Measurements from ENCODE around the gene NOL8. TPM values are rescaled to one million over a fixed set of nuclear protein-coding genes. Genes with fewer than 3 reads are reported as not detected.

NOL8 gene
- total RNA-seq, 4 donors from 2014 or later, result 21.8 to 80.1 (median 33.9) TPM

DNA sequence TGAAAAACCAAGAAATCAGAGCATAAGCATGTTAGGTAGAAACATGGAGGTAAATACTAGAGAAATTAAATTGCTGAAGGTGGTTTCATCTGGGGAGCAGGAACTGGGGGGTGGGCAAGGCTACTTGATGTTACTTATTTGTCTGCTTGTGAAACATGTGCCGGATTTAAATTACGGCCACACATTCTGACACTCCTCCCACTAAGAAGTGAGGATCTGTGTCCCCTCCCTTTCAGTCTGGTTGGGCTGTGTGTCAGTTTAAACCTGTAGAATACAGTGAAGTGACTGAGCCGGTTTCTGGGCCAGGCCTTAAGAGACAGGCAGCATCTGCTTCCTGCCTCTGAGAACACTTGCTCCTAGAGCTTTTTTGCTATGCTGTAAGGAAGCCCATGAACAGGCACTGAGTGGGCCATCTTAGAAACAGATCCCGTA lies 29.3 kb downstream of the NOL8 start:
- TF ChIP-seq EP300 (IDR thresholded peaks at IDR 0.05) (no peak), POLR2A (IDR thresholded peaks at IDR 0.05) (no peak), POLR2AphosphoS5 (IDR thresholded peaks at IDR 0.05) (no peak)
- TF ChIP-seq, protein P1, sequence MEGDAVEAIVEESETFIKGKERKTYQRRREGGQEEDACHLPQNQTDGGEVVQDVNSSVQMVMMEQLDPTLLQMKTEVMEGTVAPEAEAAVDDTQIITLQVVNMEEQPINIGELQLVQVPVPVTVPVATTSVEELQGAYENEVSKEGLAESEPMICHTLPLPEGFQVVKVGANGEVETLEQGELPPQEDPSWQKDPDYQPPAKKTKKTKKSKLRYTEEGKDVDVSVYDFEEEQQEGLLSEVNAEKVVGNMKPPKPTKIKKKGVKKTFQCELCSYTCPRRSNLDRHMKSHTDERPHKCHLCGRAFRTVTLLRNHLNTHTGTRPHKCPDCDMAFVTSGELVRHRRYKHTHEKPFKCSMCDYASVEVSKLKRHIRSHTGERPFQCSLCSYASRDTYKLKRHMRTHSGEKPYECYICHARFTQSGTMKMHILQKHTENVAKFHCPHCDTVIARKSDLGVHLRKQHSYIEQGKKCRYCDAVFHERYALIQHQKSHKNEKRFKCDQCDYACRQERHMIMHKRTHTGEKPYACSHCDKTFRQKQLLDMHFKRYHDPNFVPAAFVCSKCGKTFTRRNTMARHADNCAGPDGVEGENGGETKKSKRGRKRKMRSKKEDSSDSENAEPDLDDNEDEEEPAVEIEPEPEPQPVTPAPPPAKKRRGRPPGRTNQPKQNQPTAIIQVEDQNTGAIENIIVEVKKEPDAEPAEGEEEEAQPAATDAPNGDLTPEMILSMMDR (IDR thresholded peaks at IDR 0.05), result no peak
- 36% methylated on average over 4 of the region's 4 CpGs for WGBS
- Histone ChIP-seq H3K27me3 (no peaks in the 10 kb centered on the region), H3K4me3 (no peak overlapping the region), H3K36me3 (peaks cover 43% of the 10 kb centered on the region), H3K9me3 (no peaks in the 10 kb centered on the region), H3K27ac (no peak overlapping the region), H3K4me1 (peaks cover 39% of the 10 kb centered on the region)
- DNase-seq (ENCODE audit: low spot score in 2 of 2), result no peak

DNA sequence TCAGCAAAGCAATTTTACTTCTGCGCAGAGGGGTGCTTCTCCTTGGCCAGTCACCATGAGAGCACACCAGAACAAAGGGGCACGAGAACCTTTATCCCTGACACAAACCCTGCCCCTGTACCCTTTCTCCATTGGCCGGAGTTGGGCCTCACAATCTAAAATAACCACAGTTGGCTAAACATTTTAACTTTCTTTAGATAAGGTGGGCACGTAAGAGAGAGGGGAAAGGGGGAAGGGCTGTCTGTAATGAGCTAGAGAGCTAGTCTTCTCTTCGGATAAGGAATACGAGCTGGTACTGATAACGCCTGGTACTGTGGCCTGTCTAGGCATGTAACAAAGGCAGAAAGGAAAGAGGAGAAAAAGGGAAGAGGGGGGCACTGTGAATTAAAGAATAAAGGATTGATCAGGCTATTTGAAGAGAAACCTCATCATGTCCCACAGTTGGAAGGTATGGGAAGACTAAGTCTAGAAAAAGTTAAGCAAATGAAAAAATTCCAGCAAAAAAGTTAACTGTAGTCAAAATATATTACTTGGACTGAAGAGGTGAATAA lies 29.8 kb downstream of the NOL8 start:
- 69% methylated on average over 7 of the region's 7 CpGs for WGBS
- H3K27ac ChIP-seq, result no peak overlapping the region
- peaks cover 37% of the 10 kb centered on the region for H3K36me3 ChIP-seq
- no peaks in the 10 kb centered on the region for H3K27me3 ChIP-seq
- H3K4me3 ChIP-seq, result no peak overlapping the region
- peaks cover 39% of the 10 kb centered on the region for H3K4me1 ChIP-seq
- no peaks in the 10 kb centered on the region for H3K9me3 ChIP-seq
- TF ChIP-seq EP300 (IDR thresholded peaks at IDR 0.05) (no peak), POLR2A (IDR thresholded peaks at IDR 0.05) (no peak), POLR2AphosphoS5 (IDR thresholded peaks at IDR 0.05) (no peak)
- TF ChIP-seq, protein P1 (IDR thresholded peaks at IDR 0.05), result no peak
- no peak for DNase-seq (ENCODE audit: low spot score in 2 of 2)

DNA sequence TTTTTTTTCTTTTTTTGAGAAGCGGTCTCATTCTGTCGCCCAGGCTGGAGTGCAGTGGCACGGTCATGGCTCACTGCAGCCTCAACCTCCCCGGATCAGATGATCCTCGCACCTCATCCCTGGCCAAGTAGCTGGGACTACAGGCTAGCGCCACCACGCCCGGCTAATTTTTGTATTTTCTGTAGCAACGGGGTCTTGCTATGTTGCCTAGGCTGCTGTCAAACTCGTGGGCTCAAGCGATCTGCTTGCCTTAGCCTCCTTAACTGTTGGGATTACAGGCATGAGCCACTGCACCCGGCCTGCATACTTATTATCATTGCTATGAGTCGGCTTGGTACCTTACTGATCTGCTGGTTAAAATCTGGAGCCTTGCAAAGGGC lies 30.9 kb downstream of the NOL8 start:
- H3K27ac ChIP-seq, result peak overlapping the region; percentile 85
- no peaks in the 10 kb centered on the region for H3K27me3 ChIP-seq
- no peak for TF ChIP-seq EP300 (IDR thresholded peaks at IDR 0.05)
- TF ChIP-seq, protein P1 (IDR thresholded peaks at IDR 0.05), result no peak
- no peak for TF ChIP-seq POLR2A (IDR thresholded peaks at IDR 0.05)
- TF ChIP-seq POLR2AphosphoS5 (IDR thresholded peaks at IDR 0.05), result no peak
- H3K4me3 ChIP-seq, result peak overlapping the region; percentile 81
- 24% methylated on average over 13 of the region's 13 CpGs for WGBS
- H3K4me1 ChIP-seq, result peaks cover 39% of the 10 kb centered on the region
- no peak for DNase-seq (ENCODE audit: low spot score in 2 of 2)
- peaks cover 27% of the 10 kb centered on the region for H3K36me3 ChIP-seq
- H3K9me3 ChIP-seq, result no peaks in the 10 kb centered on the region

DNA sequence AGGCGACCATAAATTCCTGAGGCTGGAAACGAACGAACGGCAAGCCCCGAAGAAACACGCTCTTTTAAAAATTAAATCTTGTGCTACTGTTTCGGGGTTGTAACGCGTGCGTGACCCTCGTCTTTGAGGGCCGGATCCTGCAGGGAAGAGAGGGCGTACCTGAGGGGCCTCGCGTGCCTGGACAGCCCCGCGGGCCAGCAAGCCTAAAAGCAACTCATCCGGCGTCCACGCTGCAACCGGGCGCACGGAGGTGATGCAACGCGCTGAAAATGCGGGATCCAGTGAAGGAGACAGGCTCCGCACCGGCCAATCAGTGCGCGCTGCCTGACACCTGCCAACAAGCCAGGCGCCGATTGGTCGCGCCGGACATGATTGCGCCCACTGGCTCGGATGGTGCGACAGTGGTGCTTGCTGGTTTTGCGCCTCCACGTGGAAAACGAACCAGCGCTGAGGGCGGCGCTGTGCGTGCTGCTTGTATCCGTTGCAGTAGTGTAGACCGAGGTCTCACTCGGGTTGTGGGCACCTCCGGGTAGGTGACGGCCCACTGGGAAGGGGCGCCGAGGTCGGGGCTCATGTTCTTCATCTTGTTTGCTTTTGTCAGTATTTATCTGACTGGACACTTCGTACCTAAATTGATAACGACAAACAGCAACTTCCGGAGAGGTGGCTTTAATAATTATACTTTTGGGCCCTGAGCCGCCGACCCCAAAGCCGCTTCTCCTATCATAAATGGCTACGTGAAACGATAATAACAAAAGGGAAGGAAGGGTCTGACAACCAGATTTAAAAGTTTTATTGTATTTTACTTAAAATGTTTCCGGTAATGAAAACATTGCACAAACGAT lies 31.5 kb downstream of the NOL8 start, which contains the start of gene IARS1:
IARS1 (minus strand) TSS at position 246 of the 845 bp plus-strand sequence. CDS start 4,278 bp downstream, outside the sequence.
- no peaks in the 10 kb centered on the region for H3K27me3 ChIP-seq
- no peaks in the 10 kb centered on the region for H3K9me3 ChIP-seq
- H3K4me3 ChIP-seq, result peak within 1 kb of the TSS; percentile 81
- peak within 1 kb of the TSS; percentile 85 for H3K27ac ChIP-seq
- peaks cover 39% of the 10 kb centered on the region for H3K4me1 ChIP-seq
- TF ChIP-seq POLR2A (IDR thresholded peaks at IDR 0.05) (peak in 1 of 2 donors; percentile 33), POLR2AphosphoS5 (IDR thresholded peaks at IDR 0.05) (peak; percentile 61 to 95 (median 80)), EP300 (IDR thresholded peaks at IDR 0.05) (no peak)
- TF ChIP-seq, protein P1 (IDR thresholded peaks at IDR 0.05), result peak in 1 of 2 donors; percentile 31
- peaks cover 24% of the 10 kb centered on the region for H3K36me3 ChIP-seq
- under 1% methylated on average over 48 of the region's 63 CpGs for WGBS
- DNase-seq (ENCODE audit: low spot score in 2 of 2), result peak; percentile 99

DNA sequence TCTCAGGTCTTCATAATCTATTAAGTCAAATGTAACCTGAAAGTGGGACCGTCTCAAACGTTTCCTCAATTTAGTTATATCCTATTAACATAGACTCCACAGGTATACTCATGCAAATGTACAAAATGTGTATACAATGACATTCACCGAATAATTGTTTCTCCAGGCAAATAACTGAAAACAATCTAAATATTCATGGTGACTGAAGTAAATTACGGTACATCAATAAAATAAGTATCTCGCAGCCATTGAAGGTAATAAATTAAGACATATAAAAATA lies 32.1 kb downstream of the NOL8 start:
- WGBS, result 2% methylated on average over 5 of the region's 5 CpGs
- no peak for DNase-seq (ENCODE audit: low spot score in 2 of 2)
- Histone ChIP-seq H3K27ac (peak overlapping the region; percentile 85), H3K36me3 (peaks cover 22% of the 10 kb centered on the region), H3K27me3 (no peaks in the 10 kb centered on the region), H3K9me3 (no peaks in the 10 kb centered on the region), H3K4me1 (peaks cover 39% of the 10 kb centered on the region), H3K4me3 (peak overlapping the region; percentile 81)
- TF ChIP-seq POLR2A (IDR thresholded peaks at IDR 0.05) (no peak), POLR2AphosphoS5 (IDR thresholded peaks at IDR 0.05) (no peak), EP300 (IDR thresholded peaks at IDR 0.05) (no peak)
- TF ChIP-seq, protein P1 (IDR thresholded peaks at IDR 0.05), result no peak
